CD1c-positive myeloid dendritic cell (primary cell): ENCODE data around the gene RNF215.
A peak's percentile ranks its signal among the peaks of the same experiment; 100 is the strongest.

ENCODE experiments used
- DNase-seq: peaks from one replicate; pipeline ENCODE4 v3.0.0-alpha.2; 2016; ENCODE audit errors: extremely low spot score

Gene RNF215

GRCh38 chr22:30386960-30387827 lies at the start of gene RNF215:
Gene RNF215, minus strand, starts transcription at chr22:30387411. Its CDS starts 98 bp downstream, at chr22:30387313.
- DNase-seq, result peak; percentile 92

GRCh38 chr22:30436196-30436595 lies 49.0 kb upstream of the RNF215 start:
- no peak for DNase-seq

DNA sequence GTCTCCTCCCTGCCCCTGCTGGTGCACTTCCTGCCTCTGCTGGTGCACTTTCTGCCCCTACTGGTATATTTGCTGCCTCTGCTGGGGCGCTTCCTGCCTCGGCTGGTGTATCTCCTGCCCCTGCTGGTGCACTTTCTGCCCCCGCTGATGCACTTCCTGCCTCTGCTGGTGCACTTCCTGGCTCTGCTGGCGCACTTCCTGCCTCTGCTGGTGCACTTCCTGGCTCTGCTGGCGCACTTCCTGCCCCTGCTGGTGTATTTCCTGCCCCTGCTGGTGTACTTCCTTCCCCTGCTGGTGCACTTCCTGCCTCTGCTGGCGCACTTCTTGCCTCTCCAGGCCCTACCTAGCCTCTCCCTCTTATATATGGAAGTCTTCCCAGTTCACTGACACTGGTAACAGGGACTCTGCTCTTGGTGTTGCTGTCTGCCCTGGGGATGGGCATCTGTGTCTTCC lies 48.5 kb upstream of the RNF215 start:
- peak; percentile 55 for DNase-seq

DNA sequence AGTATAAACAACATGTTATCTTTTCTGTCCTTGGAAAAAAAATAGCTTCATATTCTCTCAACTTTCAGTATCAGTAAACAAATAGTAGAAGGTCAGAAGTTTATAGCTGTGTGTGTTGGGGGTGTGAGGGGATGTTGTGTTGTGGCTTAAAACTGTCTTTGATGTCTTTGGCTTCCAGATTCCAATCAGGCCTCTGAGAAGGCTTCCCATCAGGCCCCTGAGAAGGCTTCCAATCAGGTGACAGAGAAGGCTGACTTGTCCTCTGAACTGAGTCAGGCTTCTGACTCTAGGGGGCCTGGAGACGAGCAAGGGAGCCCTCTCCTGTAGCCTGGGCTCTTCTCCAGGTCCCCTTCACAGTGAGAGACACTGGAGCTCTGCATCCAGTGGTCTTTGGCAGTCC lies 47.6 kb upstream of the RNF215 start:
- DNase-seq, result no peak

GRCh38 chr22:30433773-30434172 lies 46.6 kb upstream of the RNF215 start:
- DNase-seq, result no peak

GRCh38 chr22:30433227-30433626 lies 46.0 kb upstream of the RNF215 start:
- DNase-seq, result no peak

- no peak for DNase-seq
Measured at GRCh38 chr22:30432520-30432919, 45.3 kb upstream of the RNF215 start.

GRCh38 chr22:30432096-30432495 lies 44.9 kb upstream of the RNF215 start:
- no peak for DNase-seq

DNA sequence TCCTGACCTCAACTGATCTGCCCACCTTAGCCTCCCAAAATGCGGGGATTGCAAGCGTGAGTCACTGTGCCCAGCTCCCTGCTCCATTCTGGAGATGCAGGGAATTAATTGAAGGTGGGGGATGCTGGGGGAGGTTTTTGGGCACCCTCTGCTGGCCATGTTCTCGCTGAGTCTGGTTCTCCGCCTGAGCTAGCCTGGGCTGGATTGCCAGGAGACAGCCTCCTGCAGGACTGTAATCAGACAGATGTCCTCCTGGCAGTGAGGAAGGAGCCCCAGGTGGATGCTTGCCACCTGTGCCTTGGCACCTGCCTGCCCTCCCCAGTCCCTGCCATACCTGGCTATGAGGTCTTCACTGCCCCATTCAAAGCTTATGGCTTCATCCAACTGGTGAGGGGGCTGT lies 43.7 kb upstream of the RNF215 start:
- no peak for DNase-seq

- DNase-seq, result no peak
Measured at GRCh38 chr22:30429887-30430286, 42.7 kb upstream of the RNF215 start.

DNA sequence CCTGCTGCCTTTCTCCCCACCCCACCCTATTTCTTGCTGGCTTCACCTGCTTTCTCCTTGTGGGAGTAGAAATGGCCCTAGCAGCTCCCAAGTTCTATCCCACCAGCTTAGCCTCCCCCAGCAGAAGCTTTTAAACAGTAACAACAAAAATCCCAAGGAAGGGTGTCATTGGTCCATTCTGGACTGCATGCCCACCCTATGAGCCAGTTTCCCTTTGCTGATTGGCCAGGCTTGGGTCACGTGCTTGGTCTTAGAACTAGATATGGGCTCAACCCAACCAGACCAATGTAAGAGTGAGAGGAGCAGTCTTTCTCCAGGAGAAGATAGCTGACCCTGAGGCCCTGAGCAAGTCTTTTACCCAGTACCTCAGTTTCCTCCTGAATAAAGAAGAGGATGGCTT lies 40.7 kb upstream of the RNF215 start:
- no peak for DNase-seq

GRCh38 chr22:30426388-30427353 lies 39.5 kb upstream of the RNF215 start:
- DNase-seq, result peak; percentile 93

DNA sequence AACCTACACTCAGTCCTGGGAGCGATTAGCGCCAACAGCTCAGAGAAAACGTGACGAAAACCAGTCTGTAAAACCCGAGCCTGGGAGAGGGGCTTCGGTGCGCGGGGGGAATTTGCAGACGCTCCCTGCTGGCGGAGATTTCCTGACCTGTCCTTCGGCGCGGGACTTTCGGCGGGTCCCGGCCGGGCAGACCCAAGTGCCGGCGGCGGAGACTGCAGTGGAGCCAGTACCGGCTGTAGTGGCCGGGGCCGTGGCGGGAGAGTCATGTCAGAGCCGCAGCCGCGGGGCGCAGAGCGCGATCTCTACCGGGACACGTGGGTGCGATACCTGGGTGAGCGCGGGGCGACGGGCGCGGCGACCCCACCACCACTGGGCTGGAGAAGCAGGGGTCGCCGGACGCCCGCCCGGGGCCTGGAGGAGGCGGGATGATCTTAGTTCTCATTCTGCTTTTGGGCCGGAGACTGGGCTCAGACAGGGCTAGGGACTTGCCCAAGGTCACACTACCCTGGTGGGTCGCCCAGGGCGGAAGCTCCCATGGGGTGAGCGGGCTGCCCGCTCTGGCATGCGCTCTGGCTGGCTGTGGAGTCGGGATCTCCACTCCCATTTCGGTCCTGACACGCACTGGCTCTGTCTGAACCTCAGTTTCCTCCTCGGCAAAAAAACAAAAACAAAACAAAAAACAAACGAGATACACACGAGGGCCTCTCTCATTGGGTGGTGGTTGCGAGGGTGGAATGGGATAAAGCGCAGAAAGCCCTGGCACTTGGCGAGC lies 38.6 kb upstream of the RNF215 start, which contains the start of gene MTFP1:
Gene MTFP1, plus strand, starts transcription at position 153 of the 772 bp plus-strand sequence. Its CDS starts 112 bp downstream, at position 265.
- DNase-seq, result peak; percentile 78

DNA sequence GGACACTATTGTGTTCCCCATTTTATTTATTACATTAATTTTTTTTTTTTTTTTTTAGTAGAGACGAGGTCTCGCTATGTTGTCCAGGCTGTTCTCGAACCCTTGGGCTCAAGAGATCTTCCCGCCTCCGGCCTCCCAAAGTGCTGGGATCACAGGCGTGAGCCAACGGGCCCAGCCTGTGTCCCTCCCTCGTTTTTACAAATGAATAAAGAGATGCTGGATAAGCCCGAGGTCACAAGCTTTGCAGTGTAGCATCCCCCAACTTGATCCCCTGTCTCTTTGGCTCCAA lies 38.1 kb upstream of the RNF215 start:
- no peak for DNase-seq

DNA sequence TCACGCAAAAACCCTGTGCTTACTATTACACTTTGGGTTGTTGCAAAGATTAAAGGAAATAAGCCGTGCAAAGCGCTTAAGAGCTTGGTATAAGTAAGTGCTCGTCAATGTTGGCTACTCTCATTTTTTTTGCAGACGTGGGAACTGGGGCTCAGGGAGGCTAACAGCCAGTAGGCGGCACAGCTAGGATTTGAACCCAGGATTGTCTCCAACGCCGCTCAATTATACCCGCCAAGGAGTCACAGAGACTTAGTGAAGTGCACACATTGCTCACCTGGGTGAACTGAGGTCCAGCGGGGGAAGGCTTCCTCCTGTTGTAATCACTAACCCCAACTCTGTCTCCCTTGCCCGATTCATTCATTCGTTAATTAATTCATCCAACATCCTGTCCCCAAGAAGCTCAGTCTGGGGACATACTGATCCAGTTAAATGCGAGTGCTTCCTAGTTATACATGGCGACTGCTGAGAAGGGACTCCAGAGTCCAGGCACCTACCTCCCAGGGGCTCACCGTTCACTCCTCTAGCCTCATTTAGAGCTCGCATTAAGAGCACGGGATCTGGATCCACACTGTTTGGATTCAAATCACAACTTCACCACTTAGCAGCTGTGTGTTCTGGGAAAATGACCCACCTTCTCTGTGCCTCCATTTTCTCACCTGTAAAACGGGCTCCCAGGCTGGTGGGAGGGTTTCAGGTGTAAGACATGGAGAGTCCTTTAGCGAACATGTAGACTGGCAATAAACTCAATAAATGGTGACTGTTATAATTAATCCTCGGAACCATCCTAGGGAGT lies 37.5 kb upstream of the RNF215 start:
- no peak for DNase-seq

GRCh38 chr22:30423959-30424533 lies 36.8 kb upstream of the RNF215 start:
- peak; percentile 100 for DNase-seq

- DNase-seq, result no peak
Measured at GRCh38 chr22:30423301-30423958, 36.2 kb upstream of the RNF215 start.

- DNase-seq, result peak; percentile 79
Measured at GRCh38 chr22:30422481-30423300, 35.5 kb upstream of the RNF215 start.
